GM18858 (cell line): ENCODE results near the gene DLAT.
"Not testable (repeated sequence)": the region's sequence is repeated elsewhere in the genome, so short reads cannot be mapped to it uniquely, and the experiment has no call there.

Experiments
- ATAC-seq: cut with Tn5 transposase; IDR thresholded peaks from one replicate; pipeline ENCODE4 v1.9.1; 2021; ENCODE audit not compliant: unreplicated experiment

DLAT gene

GRCh38 chr11:112004389-112004788 lies 20.8 kb upstream of the DLAT start:
- peak; percentile 76 for ATAC-seq

- no peak for ATAC-seq
Measured at GRCh38 chr11:112005422-112006094, 19.6 kb upstream of the DLAT start.

GRCh38 chr11:112006095-112006441 lies 19.1 kb upstream of the DLAT start:
- not testable (repeated sequence) for ATAC-seq

- not testable (repeated sequence) for ATAC-seq
Measured at GRCh38 chr11:112011451-112011850, 13.8 kb upstream of the DLAT start.

GRCh38 chr11:112012874-112013273 lies 12.3 kb upstream of the DLAT start:
- no peak for ATAC-seq

- ATAC-seq, result no peak
Measured at GRCh38 chr11:112013497-112014164, 11.6 kb upstream of the DLAT start.

GRCh38 chr11:112016088-112016764 lies 9.0 kb upstream of the DLAT start:
- peak; percentile 67 for ATAC-seq

GRCh38 chr11:112016765-112017376 lies 8.3 kb upstream of the DLAT start:
- ATAC-seq, result peak; percentile 36

- ATAC-seq, result no peak
Measured at GRCh38 chr11:112017538-112017937, 7.7 kb upstream of the DLAT start.

GRCh38 chr11:112019066-112019465 lies 6.1 kb upstream of the DLAT start:
- ATAC-seq, result no peak

- ATAC-seq, result no peak
Measured at GRCh38 chr11:112023104-112023503, 2.1 kb upstream of the DLAT start.

GRCh38 chr11:112024178-112024772 lies 933 bp upstream of the DLAT start:
- peak; percentile 47 for ATAC-seq

- no peak for ATAC-seq
Measured at GRCh38 chr11:112025707-112026106, 499 bp downstream of the DLAT start.

GRCh38 chr11:112026784-112027410 lies 1.7 kb downstream of the DLAT start:
- not testable (repeated sequence) for ATAC-seq

GRCh38 chr11:112029460-112029859 lies 4.3 kb downstream of the DLAT start:
- no peak for ATAC-seq

- no peak for ATAC-seq
Measured at GRCh38 chr11:112033902-112034301, 8.7 kb downstream of the DLAT start.

- ATAC-seq, result no peak
Measured at GRCh38 chr11:112037527-112037926, 12.3 kb downstream of the DLAT start.

- ATAC-seq, result no peak
Measured at GRCh38 chr11:112042161-112042960, 17.2 kb downstream of the DLAT start.

GRCh38 chr11:112042961-112043304 lies 17.7 kb downstream of the DLAT start:
- no peak for ATAC-seq

GRCh38 chr11:112044961-112045360 lies 19.8 kb downstream of the DLAT start:
- no peak for ATAC-seq
